Measurements from ENCODE around the gene AFDN. TPM values are rescaled to one million over a fixed set of nuclear protein-coding genes. Genes with fewer than 3 reads are reported as not detected.

AFDN gene
- total and polyA plus RNA-seq, 2 experiments from 2014 or later: 66.9 to 200 TPM

DNA sequence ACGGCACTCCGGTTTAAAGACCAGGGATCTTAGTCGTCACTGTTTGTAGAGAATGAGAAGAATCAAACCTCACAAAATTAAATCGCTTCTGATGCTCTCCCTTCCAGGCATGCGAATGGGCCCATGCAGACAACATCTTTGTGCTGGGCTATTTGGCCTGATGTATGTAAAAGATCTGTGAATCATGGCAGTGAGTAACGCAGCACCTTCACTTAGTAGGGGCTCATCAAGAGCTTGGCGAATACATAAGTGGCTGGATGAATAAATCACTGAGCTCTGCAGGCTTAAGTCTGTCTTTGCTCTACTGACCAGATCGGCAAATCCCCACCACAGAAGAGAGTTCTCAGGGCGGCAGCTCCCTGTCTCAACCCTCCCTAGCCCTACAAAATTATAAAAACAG is 44.8 kb upstream of the AFDN start:
- H3K4me2 ChIP-seq: no peak overlapping the region
- no peak overlapping the region for H3K4me3 ChIP-seq
- H2AFZ ChIP-seq: peak overlapping the region; percentile 18
- H3K4me1 ChIP-seq (ENCODE audit: insufficient read depth): no peaks in the 10 kb centered on the region
- TF ChIP-seq ZNF462 (CRISPR knock-in tag; IDR thresholded peaks at IDR 0.05) (no peak), EZH2phosphoT487 (IDR thresholded peaks at IDR 0.05; ENCODE audit: unreplicated experiment) (no peak), JUNB (IDR thresholded peaks at IDR 0.05; ENCODE audit: unreplicated experiment) (no peak), CREB1 (CRISPR knock-in tag; IDR thresholded peaks at IDR 0.05; ENCODE audit: low read depth) (no peak), STAT1 (IDR thresholded peaks at IDR 0.05; ENCODE audit: unreplicated experiment) (no peak), REST (IDR thresholded peaks at IDR 0.05; ENCODE audit: unreplicated experiment) (no peak), EZH2 (IDR thresholded peaks at IDR 0.05; ENCODE audit: low read depth, unreplicated experiment) (no peak), NANOG (IDR thresholded peaks at IDR 0.05; ENCODE audit: borderline replicate concordance) (no peak), ZNF331 (CRISPR knock-in tag; IDR thresholded peaks at IDR 0.05; ENCODE audit: low read depth) (no peak), ETS1 (IDR thresholded peaks at IDR 0.05) (no peak), POLR2AphosphoS5 (IDR thresholded peaks at IDR 0.05; ENCODE audit: low read depth) (no peak), ZNF114 (CRISPR knock-in tag; IDR thresholded peaks at IDR 0.05) (no peak)
- TF ChIP-seq, protein P1, sequence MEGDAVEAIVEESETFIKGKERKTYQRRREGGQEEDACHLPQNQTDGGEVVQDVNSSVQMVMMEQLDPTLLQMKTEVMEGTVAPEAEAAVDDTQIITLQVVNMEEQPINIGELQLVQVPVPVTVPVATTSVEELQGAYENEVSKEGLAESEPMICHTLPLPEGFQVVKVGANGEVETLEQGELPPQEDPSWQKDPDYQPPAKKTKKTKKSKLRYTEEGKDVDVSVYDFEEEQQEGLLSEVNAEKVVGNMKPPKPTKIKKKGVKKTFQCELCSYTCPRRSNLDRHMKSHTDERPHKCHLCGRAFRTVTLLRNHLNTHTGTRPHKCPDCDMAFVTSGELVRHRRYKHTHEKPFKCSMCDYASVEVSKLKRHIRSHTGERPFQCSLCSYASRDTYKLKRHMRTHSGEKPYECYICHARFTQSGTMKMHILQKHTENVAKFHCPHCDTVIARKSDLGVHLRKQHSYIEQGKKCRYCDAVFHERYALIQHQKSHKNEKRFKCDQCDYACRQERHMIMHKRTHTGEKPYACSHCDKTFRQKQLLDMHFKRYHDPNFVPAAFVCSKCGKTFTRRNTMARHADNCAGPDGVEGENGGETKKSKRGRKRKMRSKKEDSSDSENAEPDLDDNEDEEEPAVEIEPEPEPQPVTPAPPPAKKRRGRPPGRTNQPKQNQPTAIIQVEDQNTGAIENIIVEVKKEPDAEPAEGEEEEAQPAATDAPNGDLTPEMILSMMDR (conservative IDR thresholded peaks at IDR 0.05; ENCODE audit: low read depth in 2 of 2): no peak
- no peaks in the 10 kb centered on the region for H3K79me2 ChIP-seq (replicated peaks; ENCODE audit: insufficient read depth)
- Mint-ChIP-seq H3K4me3 (no peak overlapping the region), H3K9me3 (no peaks in the 10 kb centered on the region), H3K27ac (no peak overlapping the region), H3K36me3 (ENCODE audit: low read depth) (no peaks in the 10 kb centered on the region), H3K4me1 (peaks cover 3% of the 10 kb centered on the region; the same call in 1 of the 3 replicates), H3K27me3 (ENCODE audit: insufficient read depth, low read depth, poor library complexity) (peaks cover 7% of the 10 kb centered on the region)
- no peaks in the 10 kb centered on the region for H4K20me1 ChIP-seq (replicated peaks; ENCODE audit: insufficient read depth)
- 0 out of 2 replicates have a peak, but pooled peaks cover under 1% of the 10 kb centered on the region for H3F3A ChIP-seq (replicated peaks; ENCODE audit: low read depth)
- no peaks in the 10 kb centered on the region for H3K27me3 ChIP-seq (ENCODE audit: insufficient read depth)
- no peak overlapping the region for H3K27ac ChIP-seq (ENCODE audit: low read depth)
- DNase-seq (ENCODE audit: low spot score): no peak
- no peaks in the 10 kb centered on the region for H3K36me3 ChIP-seq (ENCODE audit: insufficient read depth)
- ATAC-seq: no peak
- no peaks in the 10 kb centered on the region for H3K9me2 ChIP-seq (ENCODE audit: insufficient read depth)
